Measurements from ENCODE around the gene SNX1.

The SNX1 gene

GRCh38 chr15:64146885-64147681 lies 51.3 kb downstream of the SNX1 start:
- DNase-seq (ENCODE audit: low spot score) = no peak

- no peak for DNase-seq (ENCODE audit: low spot score)
These were observed 52.4 kb downstream of the SNX1 start for GRCh38 chr15:64148168-64148567.

- DNase-seq (ENCODE audit: low spot score) = no peak
These were observed 52.8 kb downstream of the SNX1 start for GRCh38 chr15:64148581-64148980.

GRCh38 chr15:64149424-64149823 lies 53.6 kb downstream of the SNX1 start:
- no peak for DNase-seq (ENCODE audit: low spot score)

GRCh38 chr15:64149893-64150578 lies 54.3 kb downstream of the SNX1 start:
- DNase-seq (ENCODE audit: low spot score) = no peak

GRCh38 chr15:64151727-64152506 lies 56.1 kb downstream of the SNX1 start, which contains the start of gene SNX22:
Gene SNX22 (plus strand): TSS chr15:64151731. CDS start chr15:64151776, 45 bp downstream.
- peak; percentile 39 for DNase-seq (ENCODE audit: low spot score)

- DNase-seq (ENCODE audit: low spot score) = peak; percentile 35
These were observed 57.0 kb downstream of the SNX1 start for GRCh38 chr15:64152507-64153387.

- peak; percentile 96 for DNase-seq (ENCODE audit: low spot score)
These were observed 57.9 kb downstream of the SNX1 start for GRCh38 chr15:64153480-64154367.

GRCh38 chr15:64155802-64156651 lies 60.2 kb downstream of the SNX1 start:
- no peak for DNase-seq (ENCODE audit: low spot score)

GRCh38 chr15:64156652-64157331 lies 61.0 kb downstream of the SNX1 start:
- no peak for DNase-seq (ENCODE audit: low spot score)

GRCh38 chr15:64157599-64158125 lies 61.9 kb downstream of the SNX1 start:
- DNase-seq (ENCODE audit: low spot score) = no peak

- no peak for DNase-seq (ENCODE audit: low spot score)
These were observed 62.8 kb downstream of the SNX1 start for GRCh38 chr15:64158363-64159134.

- no peak for DNase-seq (ENCODE audit: low spot score)
These were observed 66.1 kb downstream of the SNX1 start for GRCh38 chr15:64161688-64162477.

- DNase-seq (ENCODE audit: low spot score) = no peak
These were observed 66.7 kb downstream of the SNX1 start for GRCh38 chr15:64162478-64162868.

- DNase-seq (ENCODE audit: low spot score) = peak; percentile 98
These were observed 67.3 kb downstream of the SNX1 start, which contains the start of gene PPIB for GRCh38 chr15:64162869-64163658. Gene PPIB (minus strand): TSS chr15:64163022. CDS start chr15:64162986, 36 bp downstream.
